GM10248 (cell line): ENCODE data around the gene ZNF777.
"Not testable (repeated sequence)": the region's sequence is repeated elsewhere in the genome, so short reads cannot be mapped to it uniquely, and the experiment has no call there.

ENCODE experiments used
- CTCF ChIA-PET: fragments of 300-600 bp; sonication (Branson Sonifier 250); formaldehyde crosslinking; extraction: SDS; loops from one replicate; lab custom pipeline; 2021; ENCODE audit warnings: antibody characterized with exemption; lab: Yijun Ruan, JAX
- POLR2A ChIA-PET: fragments of 350-650 bp; sonication (Branson Sonifier 250); formaldehyde crosslinking; extraction: SDS; loops from one replicate; lab custom pipeline; 2020; ENCODE audit warnings: antibody characterized with exemption; lab: Yijun Ruan, JAX
- DNase-seq: peaks from one replicate; pipeline ENCODE4 v3.0.0; 2012; ENCODE audit errors: extremely low spot score
- CTCF ChIP-seq: IDR thresholded peaks from 2 replicates; pipeline ENCODE4 v1.5.1; 2012; ENCODE audit warnings: mild to moderate bottlenecking, low read depth; ENCODE audit errors: extremely low read depth, missing control alignments, control extremely low read depth

ZNF777 gene

GRCh38 chr7:149448961-149449360, 11.9 kb downstream of the ZNF777 start:
- POLR2A ChIA-PET = no interaction called here
- DNase-seq = no peak
- CTCF ChIA-PET = no interaction called here
- TF ChIP-seq CTCF = no peak

GRCh38 chr7:149446026-149446425, 14.8 kb downstream of the ZNF777 start:
- POLR2A ChIA-PET, DNase-seq: not testable (repeated sequence)
- CTCF ChIA-PET = interaction anchor here (1.6 kb wide), 1 partner anchor 185 kb away, joined by 4 read pairs; the partner anchor contains the start of gene ZNF783

- POLR2A ChIA-PET = no interaction called here
- no peak for TF ChIP-seq CTCF
- no peak for DNase-seq
- CTCF ChIA-PET = interaction anchor here (1.4 kb wide), 1 partner anchor 10 kb away, joined by 4 read pairs; no protein-coding TSS in a partner anchor
Observed at GRCh38 chr7:149444287-149444686, 16.6 kb downstream of the ZNF777 start.

- no peak for DNase-seq
- TF ChIP-seq CTCF = no peak
- ChIA-PET POLR2A (no interaction called here), CTCF (interaction anchor here (1.0 to 2.5 kb wide), 3 partner anchors 8 to 181 kb away, joined by 3 to 5 read pairs (median 3); no protein-coding TSS in a partner anchor)
Observed at GRCh38 chr7:149443523-149443922, 17.3 kb downstream of the ZNF777 start.

GRCh38 chr7:149442924-149443323, 17.9 kb downstream of the ZNF777 start:
- no peak for DNase-seq
- POLR2A ChIA-PET = no interaction called here
- TF ChIP-seq CTCF = no peak
- CTCF ChIA-PET = interaction anchor here (1.0 to 2.5 kb wide), 3 partner anchors 9 to 181 kb away, joined by 3 to 5 read pairs (median 3); no protein-coding TSS in a partner anchor

GRCh38 chr7:149440222-149440621, 20.6 kb downstream of the ZNF777 start:
- ChIA-PET POLR2A (interaction anchor here (0.6 kb wide), 1 partner anchor 190 kb away, joined by 5 read pairs; no protein-coding TSS in a partner anchor), CTCF (interaction anchor here (0.8 to 1.7 kb wide), 3 partner anchors 8 to 159 kb away, joined by 3 to 4 read pairs (median 3); no protein-coding TSS in a partner anchor)
- DNase-seq = no peak
- no peak for TF ChIP-seq CTCF

GRCh38 chr7:149436358-149436757, 24.5 kb downstream of the ZNF777 start:
- no peak for DNase-seq
- CTCF ChIA-PET = interaction anchor here (1.3 kb wide), 1 partner anchor 189 kb away, joined by 5 read pairs; no protein-coding TSS in a partner anchor
- POLR2A ChIA-PET = no interaction called here
- no peak for TF ChIP-seq CTCF
